ENCODE data around the gene VPS4A.

- TF ChIP-seq POLR2A (IDR thresholded peaks at IDR 0.05; ENCODE audit: low read length), result no peak
- TF ChIP-seq GATA1 (IDR thresholded peaks at IDR 0.05; ENCODE audit: low read depth, low read length), result no peak
Observed at GRCh38 chr16:69348222-69348621, 37.1 kb downstream of the VPS4A start.
